Kidney (tissue), 14 donors: ENCODE data around the gene DUS1L. TPM values are rescaled to one million over a fixed set of nuclear protein-coding genes. Genes with fewer than 3 reads are reported as not detected.

Experiments
- DNase-seq, 5 donors: peaks; one replicate each; pipeline ENCODE4 v3.0.0-alpha.2; 2013 to 2020
- FAIRE-seq: peaks from 2 replicates; lab custom pipeline; 2012; peaks lifted over from hg19 to GRCh38; lab: Jason Lieb, UNC
- H3K27ac ChIP-seq, 2 donors: one replicate each; pipeline ENCODE4 v1.7.0; 2013; ENCODE audit warnings: low read depth in 2 of 2, low read length in 2 of 2, inconsistent platforms in 1 of 2
- H3K27me3 ChIP-seq: one replicate; pipeline ENCODE4 v1.7.1; 2013; ENCODE audit warnings: low read length, inconsistent platforms; ENCODE audit not compliant: control insufficient read depth, insufficient read depth
- H3K36me3 ChIP-seq, 3 donors: one replicate each; pipeline versions ENCODE4 v1.7.0 to v1.7.1; 2013; ENCODE audit warnings: low read length in 3 of 3, control low read depth in 1 of 3, inconsistent platforms in 1 of 3; ENCODE audit not compliant: insufficient read depth in 3 of 3, control insufficient read depth in 2 of 3
- H3K4me1 ChIP-seq, 3 donors: one replicate each; pipeline versions ENCODE4 v1.7.0 to v1.7.1; 2013; ENCODE audit warnings: low read length in 3 of 3, inconsistent platforms in 1 of 3, low read depth in 1 of 3; ENCODE audit not compliant: control insufficient read depth in 2 of 3, insufficient read depth in 2 of 3
- H3K4me3 ChIP-seq, 3 donors: one replicate each; pipeline versions ENCODE4 v1.7.0 to v1.8.1; 2013; ENCODE audit warnings: low read length in 3 of 3, control low read depth in 1 of 3, inconsistent platforms in 1 of 3
- H3K9ac ChIP-seq, 3 donors: one replicate each; pipeline versions ENCODE4 v1.7.0 to v1.7.1; 2013; ENCODE audit warnings: low read length in 3 of 3, control low read depth in 1 of 3, inconsistent platforms in 1 of 3
- H3K9me3 ChIP-seq, 3 donors: one replicate each; pipeline versions ENCODE4 v1.7.0 to v1.7.1; 2013; ENCODE audit warnings: low read length in 3 of 3, control low read depth in 1 of 3, inconsistent platforms in 1 of 3; ENCODE audit not compliant: control insufficient read depth in 2 of 3, insufficient read depth in 1 of 3
- intact Hi-C: fragments of 100-400 bp; cut with DNase I; formaldehyde crosslinking; loops from one replicate; pipeline ENCODE4 v1.11.1; 2022
- polyA plus RNA-seq: library from polyadenylated mRNA; stranded (reverse); fragments of 350-450 nt; fragmentation: Illumina TruSeq; extraction: RNeasy Lipid Tissue Mini Kit (QIAGEN cat#74804); gene quantifications from one replicate; pipeline ENCODE4 v1.2.3, GENCODE V29; 2014; ENCODE audit warnings: low read depth, low replicate concordance; ENCODE audit not compliant: insufficient read depth
- total RNA-seq: library from RNA; stranded (reverse); fragmentation: NEBNext Ultra II Directional; extraction: Animal tissue kit (Norgen Biotek cat#: 25700); gene quantifications from one replicate; pipeline ENCODE4 v1.2.1, GENCODE V29; 2021
- TF ChIP-seq, protein P1 (sequence below): IDR thresholded peaks from 3 replicates; pipeline ENCODE4 v1.5.1; 2012; ENCODE audit warnings: mild to moderate bottlenecking, moderate library complexity, borderline replicate concordance; ENCODE audit not compliant: insufficient read depth; ENCODE audit errors: extremely low read depth
- donor health status: control.
- donor health status: control.
- donor health status: control.
- donor health status: control.
- donor health status: control.
- donor health status: DM: yes; HTN: yes; CAD: no.
- donor health status: Normal renal cell carcinoma (clear cell type).

DUS1L gene
- total and polyA plus RNA-seq, 2 donors from 2014 or later = 84.8 to 102 TPM

GRCh38 chr17:82022310-82022980 lies 43.2 kb downstream of the DUS1L start, which contains the start of gene CENPX:
TSS of gene CENPX (minus strand) at chr17:82022878. CDS start at chr17:82022861, 17 bp downstream.
- H3K27ac ChIP-seq = no peak within 1 kb of the TSS
- peak within 1 kb of the TSS; percentile 52 to 70 (median 54) for H3K4me3 ChIP-seq
- TF ChIP-seq, protein P1, sequence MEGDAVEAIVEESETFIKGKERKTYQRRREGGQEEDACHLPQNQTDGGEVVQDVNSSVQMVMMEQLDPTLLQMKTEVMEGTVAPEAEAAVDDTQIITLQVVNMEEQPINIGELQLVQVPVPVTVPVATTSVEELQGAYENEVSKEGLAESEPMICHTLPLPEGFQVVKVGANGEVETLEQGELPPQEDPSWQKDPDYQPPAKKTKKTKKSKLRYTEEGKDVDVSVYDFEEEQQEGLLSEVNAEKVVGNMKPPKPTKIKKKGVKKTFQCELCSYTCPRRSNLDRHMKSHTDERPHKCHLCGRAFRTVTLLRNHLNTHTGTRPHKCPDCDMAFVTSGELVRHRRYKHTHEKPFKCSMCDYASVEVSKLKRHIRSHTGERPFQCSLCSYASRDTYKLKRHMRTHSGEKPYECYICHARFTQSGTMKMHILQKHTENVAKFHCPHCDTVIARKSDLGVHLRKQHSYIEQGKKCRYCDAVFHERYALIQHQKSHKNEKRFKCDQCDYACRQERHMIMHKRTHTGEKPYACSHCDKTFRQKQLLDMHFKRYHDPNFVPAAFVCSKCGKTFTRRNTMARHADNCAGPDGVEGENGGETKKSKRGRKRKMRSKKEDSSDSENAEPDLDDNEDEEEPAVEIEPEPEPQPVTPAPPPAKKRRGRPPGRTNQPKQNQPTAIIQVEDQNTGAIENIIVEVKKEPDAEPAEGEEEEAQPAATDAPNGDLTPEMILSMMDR = no peak
- peaks cover 0 to 24% (median 6%) of the 10 kb centered on the region in 3 donors for H3K4me1 ChIP-seq
- H3K36me3 ChIP-seq = no peaks in the 10 kb centered on the region
- H3K9me3 ChIP-seq = no peaks in the 10 kb centered on the region
- no peaks in the 10 kb centered on the region for H3K27me3 ChIP-seq
- no peak for DNase-seq
- peak within 1 kb of the TSS; percentile 22 to 73 (median 71) for H3K9ac ChIP-seq
- intact Hi-C loops = no loop called here
- no peak for FAIRE-seq

DNA sequence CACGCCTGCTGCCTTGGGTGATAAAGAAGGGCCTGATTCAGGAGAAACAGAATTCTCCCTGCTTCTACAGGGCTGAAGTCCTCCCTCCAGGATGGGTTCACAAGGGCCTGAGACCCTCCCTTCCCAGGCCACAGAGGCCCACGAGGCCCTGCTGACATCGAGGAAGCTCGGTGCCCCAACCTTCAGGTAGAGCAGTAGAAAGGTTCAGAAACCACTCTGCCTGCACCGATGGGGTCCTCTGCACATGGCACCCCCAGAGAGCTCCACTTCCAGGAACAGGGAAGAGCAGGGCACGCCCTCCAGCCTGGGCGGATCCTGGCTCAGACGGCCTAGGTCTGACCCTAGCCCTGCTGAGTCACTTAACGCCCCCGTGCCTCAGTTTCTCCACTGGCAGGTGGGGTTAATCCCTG lies 43.7 kb downstream of the DUS1L start:
- H3K27me3 ChIP-seq = no peaks in the 10 kb centered on the region
- no peaks in the 10 kb centered on the region for H3K36me3 ChIP-seq
- intact Hi-C loops = no loop called here
- no peak for FAIRE-seq
- DNase-seq = no peak
- TF ChIP-seq, protein P1 = no peak
- H3K4me3 ChIP-seq = peak overlapping the region; percentile 43 to 70 (median 54)
- no peak overlapping the region for H3K27ac ChIP-seq
- H3K9ac ChIP-seq = peak overlapping the region in 2 of 3 donors; percentile 18 to 71
- H3K9me3 ChIP-seq = no peaks in the 10 kb centered on the region
- H3K4me1 ChIP-seq = peaks cover 0 to 24% (median 6%) of the 10 kb centered on the region in 3 donors

DNA sequence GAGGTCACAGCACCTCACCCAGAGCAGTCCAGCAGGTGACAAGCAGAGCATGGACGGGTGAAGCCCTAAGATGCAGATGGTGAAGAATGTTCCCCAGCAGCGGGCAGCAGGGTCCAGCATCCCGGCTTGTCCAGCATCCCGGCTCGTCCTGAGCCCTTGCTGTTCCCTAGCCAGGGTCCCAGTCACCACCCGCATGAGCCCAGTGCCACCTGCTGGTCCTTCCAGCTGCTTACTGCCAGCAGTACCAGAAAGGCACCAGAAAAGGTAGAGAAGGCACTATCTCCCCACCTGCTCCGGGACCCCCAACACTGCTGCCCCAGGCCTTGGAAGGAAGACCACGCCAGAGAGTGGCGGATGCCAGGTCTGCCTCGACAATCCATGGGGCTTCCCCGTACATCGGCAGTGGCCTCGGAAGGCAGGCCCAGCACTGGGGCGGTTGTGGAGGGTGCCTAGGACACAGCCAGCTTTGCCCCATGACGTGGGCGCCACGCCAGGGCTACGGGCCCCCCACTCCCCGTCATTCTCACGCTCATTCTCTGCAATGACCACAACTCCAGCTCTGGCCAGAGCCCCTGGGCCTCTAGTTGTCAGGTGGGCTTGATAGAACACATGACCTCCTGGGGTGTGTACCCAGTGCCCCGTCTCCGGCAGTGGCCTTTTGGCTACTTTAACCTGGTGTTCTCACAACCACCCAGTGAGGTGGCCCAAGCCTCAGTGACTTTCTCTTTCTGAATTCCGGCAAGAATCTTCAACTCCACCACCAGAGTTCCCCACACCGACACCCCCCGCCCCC lies 44.3 kb downstream of the DUS1L start:
- intact Hi-C loops = no loop called here
- no peak for FAIRE-seq
- Histone ChIP-seq H3K36me3 (no peaks in the 10 kb centered on the region), H3K9me3 (no peaks in the 10 kb centered on the region), H3K27ac (no peak overlapping the region), H3K9ac (peak overlapping the region in 1 of 3 donors; percentile 71), H3K4me1 (peaks cover 0 to 24% (median 6%) of the 10 kb centered on the region in 3 donors), H3K27me3 (no peaks in the 10 kb centered on the region), H3K4me3 (peak overlapping the region in 1 of 3 donors; percentile 70)
- TF ChIP-seq, protein P1 = peak; percentile 80
- DNase-seq = peak in 3 of 5 donors; percentile 87 to 89 (median 88)
